CD4-positive, alpha-beta T cell treated with Interleukin-12 subunit alpha and Interleukin-12 subunit beta, for 1 hour (primary cell): Measurements from ENCODE around the gene ANO6.
"Not testable (repeated sequence)": the region's sequence is repeated elsewhere in the genome, so short reads cannot be mapped to it uniquely, and the experiment has no call there.

ENCODE experiments used
- DNase-seq: peaks from one replicate; pipeline ENCODE4 v3.0.0-alpha.2; 2020

ANO6 gene, protein sequence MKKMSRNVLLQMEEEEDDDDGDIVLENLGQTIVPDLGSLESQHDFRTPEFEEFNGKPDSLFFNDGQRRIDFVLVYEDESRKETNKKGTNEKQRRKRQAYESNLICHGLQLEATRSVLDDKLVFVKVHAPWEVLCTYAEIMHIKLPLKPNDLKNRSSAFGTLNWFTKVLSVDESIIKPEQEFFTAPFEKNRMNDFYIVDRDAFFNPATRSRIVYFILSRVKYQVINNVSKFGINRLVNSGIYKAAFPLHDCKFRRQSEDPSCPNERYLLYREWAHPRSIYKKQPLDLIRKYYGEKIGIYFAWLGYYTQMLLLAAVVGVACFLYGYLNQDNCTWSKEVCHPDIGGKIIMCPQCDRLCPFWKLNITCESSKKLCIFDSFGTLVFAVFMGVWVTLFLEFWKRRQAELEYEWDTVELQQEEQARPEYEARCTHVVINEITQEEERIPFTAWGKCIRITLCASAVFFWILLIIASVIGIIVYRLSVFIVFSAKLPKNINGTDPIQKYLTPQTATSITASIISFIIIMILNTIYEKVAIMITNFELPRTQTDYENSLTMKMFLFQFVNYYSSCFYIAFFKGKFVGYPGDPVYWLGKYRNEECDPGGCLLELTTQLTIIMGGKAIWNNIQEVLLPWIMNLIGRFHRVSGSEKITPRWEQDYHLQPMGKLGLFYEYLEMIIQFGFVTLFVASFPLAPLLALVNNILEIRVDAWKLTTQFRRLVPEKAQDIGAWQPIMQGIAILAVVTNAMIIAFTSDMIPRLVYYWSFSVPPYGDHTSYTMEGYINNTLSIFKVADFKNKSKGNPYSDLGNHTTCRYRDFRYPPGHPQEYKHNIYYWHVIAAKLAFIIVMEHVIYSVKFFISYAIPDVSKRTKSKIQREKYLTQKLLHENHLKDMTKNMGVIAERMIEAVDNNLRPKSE

DNA sequence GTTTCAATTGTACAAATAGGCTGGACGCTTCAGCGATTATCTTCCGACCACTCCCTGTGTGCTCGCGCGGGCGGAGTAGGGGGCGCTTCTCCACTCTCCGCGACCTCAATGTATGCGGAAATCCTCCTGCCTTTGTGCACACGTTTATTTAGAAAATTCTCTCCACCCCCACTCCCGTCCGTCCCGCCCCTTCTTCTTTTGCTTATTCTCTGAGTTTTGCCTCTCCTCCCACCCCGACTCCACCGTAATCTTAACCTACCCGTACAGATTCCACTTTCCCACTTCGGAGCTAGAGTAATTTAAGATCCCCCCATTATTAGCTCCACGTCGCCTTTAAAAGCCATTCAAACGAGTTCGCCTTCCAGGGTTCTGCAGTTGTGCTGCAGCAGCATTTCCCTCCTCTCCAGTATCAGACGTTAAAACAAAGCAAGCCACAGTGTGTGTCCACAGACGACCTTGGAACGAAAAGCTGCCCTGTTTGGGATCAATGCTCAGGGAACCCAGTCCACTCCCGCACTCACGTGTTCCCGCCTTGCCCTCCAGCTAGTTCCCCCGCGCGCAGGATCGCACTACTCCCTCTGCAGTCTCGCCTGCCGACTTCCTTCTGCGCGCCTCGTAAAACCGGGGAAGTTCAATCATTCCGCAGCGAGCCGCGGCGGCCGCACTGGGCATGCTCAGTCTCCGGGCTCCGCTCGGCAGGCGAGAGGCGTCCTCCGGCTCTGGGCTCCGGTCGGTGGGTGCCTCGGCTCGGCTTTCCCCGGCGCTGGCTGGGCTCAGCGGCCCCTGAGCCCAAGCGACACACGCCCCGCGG lies at the start of gene ANO6:
Gene ANO6, plus strand, starts transcription at position 677 of the 811 bp plus-strand sequence. CDS start 227 bp downstream, outside the sequence.
- peak; percentile 78 for DNase-seq

DNA sequence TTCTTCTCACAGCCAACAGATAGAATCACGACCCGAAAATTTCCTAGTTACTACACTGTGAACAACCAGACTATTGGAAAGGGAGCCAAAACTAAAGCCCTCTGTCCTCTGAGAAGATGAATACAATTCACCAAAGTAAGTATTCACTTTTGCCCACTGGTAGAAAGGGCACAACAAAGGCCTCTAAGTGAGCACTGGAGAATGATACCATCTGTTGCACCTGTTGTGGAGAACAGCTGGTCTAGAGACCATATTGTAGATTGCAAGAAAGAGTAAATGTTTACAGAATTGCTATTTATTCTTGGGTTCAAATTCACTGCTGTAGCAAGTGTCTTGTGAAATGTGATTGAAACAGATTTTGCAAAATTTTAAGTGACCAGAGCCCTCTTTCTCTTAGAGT lies 46.9 kb upstream of the ANO6 start:
- DNase-seq = no peak

DNA sequence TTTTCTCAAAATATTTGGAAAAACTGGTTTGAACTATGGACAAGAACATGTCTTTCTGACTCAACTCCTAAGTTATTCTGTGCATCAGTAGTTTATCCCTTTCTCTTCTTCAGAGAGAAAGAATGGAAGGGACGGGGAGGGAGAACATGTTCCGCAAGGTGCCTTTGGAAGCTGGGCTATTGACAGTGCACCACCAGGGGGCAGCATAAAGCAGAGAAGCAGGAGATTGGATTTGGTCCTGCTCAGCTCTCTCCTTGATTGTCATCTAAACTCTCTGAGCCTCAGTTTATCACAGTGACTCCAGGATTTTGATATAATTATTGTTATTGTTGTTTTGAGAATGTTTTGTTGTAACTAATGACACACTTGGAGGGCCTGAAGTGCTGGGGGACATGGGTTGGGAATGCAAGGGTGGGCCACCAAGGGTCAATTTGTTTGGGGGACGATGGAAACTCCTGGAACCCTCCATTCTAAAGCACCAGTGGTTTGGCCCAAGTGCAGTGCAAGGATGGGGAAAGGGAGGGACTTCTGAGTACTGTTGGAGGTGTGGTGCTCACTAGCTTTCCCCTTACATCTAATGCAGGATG lies 45.3 kb upstream of the ANO6 start:
- DNase-seq = peak; percentile 72

DNA sequence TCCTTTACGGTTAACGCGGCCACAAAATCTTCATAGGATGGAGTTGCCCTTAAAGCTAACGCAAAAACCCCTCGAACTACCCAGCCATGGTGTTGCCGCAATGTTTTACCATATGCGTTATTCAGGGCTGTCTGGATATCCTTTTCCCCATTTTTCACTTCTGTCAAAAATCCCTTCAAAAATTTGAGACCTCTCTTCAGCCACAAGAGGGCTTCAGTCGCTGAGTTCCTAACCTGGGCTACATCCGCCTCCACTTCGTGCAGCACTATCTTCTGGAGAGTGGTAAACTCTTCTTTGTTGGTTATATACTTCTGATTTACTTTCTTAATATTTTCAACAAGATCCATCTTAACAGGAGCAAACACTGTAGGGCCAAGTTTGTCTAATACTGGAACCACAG lies 42.6 kb upstream of the ANO6 start:
- not testable (repeated sequence) for DNase-seq

DNA sequence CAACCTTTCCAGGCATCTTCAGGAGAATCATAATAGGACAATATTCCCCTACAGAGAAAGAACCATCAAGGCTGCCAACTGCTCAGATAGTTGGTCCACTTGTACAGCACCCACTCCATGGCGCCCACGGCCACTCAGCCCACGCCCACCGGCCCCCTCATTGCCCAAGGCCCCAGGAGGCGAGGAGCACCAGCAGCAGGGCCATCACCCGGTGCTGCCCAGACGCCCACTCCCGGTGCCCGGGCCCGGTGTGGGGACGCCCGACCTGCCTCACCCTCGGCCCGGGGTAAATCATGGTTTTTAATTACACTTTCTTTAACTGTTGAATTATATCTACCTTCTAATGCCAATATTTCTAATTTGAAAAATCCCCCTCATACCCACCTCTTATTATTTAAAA lies 41.3 kb upstream of the ANO6 start:
- DNase-seq = no peak

DNA sequence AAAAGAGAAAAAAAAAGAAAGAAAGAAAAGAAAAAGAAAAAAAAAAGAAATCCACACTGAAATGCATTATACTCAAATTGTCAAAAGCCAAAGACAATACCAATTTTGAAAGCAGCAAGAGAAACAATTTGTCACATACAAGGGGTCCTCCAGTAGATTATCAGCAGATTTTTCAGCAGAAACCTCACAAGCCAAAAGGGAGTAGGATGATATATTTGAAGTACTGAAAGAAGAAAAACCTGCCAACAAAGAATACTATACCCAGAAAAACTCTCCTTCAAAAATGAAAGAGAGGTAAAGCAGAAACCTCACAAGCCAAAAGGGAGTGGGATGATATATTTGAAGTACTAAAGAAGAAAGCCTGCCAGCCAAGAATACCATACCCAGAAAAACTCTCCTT lies 37.1 kb upstream of the ANO6 start:
- no peak for DNase-seq

DNA sequence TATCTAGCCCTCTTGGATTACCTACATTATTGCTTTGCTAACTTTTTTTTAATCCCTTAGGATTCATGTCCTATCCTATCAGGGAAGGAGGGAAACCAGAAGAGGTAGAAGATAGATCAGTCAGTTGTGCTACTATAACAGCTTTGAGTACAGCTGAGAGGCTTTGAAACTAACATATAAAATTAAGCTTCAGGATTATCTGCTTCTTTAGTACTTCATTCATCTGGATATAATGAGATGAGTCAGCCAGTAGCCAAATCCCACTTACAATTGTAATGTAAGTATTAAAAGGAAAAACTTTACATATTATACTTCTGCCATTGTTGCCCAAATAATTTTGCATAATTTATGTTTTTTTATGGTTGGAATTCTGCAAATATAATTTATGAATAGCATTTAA lies 33.4 kb upstream of the ANO6 start:
- DNase-seq = no peak

DNA sequence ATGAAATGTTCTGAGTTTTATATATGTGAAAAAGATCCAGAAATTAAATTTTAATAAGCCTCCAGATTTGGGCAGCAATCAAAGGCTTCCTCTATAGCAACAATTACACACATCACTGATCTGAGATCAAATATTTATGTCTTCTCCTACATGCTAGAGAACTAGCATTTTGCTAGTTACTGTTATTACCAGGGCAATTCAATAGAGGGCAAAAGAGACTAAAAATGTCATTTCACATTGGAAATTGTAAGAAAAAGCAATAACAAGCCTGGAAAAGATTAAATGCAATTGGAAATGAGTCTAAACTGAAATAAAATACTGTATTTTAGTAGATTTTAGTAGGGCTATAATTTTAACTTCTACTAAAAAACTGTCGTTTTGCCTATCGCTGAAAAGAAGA lies 32.6 kb upstream of the ANO6 start:
- DNase-seq = no peak

DNA sequence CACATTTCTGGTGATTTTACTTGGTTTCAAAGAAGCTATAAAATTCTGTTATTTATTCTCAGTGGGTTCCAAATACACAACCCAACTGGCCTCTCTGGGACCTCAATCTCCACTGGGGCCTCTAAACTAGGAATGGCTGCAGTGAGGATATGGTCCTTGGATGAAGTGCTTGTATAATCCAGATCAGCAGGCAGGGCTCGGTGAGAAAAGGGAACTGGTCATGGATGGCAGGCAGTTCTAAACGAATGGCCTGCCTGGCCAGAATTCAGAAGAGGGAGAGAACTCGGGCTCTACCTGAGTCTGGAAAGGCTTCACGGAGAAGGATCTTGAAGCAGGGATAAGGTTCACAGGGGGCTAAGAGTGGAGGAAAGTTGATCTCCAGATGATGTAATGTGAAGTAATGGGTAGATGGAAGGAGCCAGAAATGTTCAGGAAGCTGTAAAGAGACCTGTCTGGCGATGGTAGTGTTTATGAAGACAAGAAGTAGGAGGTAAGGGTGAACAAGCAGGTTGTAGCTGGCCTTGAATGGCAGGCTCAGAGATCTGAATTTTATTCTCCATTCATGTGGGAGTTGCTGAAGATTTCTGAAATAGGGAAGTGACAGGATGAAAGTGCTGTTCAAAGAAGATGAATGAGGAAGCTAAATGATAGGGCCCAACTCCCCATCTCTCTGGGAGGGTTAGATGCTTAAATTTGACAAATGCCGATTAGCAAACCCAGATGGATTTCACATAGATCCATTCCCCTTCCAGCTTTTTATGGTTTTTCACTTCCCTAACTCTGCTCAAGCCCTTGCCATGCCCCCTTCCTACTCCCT lies 31.5 kb upstream of the ANO6 start:
- no peak for DNase-seq

DNA sequence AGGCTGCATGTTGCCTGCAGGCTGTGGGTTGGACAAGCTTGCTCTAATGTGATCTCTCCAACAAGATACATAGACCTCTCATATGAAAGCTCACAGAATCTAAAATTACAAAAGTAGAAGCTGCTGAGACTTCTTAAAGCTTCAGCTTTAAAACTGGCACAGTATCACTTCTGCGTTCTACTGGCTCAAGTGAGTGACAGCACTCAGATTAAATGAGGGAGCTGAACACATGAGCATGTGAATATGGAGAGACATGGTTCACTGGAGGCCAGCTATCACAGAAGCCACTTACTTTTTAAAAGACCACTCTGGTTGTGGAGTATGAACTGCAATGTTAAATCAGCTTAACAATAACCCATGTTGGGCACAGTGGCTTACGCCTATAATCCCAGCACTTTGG lies 29.1 kb upstream of the ANO6 start:
- no peak for DNase-seq

DNA sequence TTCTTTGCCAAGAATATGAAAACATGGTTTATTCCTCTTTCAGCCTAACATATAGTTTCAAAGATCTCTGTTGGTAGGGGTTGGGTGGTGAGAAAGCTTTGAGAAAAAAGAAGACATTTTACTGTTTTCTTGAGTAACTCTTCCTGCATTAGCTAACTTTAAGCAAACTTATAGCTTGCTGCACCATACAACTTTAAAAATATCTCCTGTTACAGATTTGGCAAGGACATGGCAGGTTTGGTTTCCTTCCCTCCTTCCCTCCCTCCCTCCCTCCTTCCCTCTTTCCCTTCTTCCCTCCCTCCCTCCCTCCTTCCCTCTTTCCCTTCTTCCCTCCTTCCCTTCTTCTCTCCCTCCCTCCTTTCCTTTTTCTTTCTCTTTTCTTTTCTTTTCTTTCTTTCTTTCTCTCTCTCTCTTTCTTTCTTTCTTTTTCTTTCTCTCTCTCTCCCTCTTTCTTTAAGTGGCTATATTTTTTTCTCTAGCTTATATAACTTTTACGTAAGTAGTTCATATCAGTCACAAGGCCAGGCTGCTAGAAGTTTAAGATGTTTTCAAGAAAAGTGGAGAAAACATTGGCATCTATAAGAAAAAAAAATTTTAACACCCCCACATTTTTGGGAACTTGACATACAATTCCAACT lies 26.0 kb upstream of the ANO6 start:
- no peak for DNase-seq

DNA sequence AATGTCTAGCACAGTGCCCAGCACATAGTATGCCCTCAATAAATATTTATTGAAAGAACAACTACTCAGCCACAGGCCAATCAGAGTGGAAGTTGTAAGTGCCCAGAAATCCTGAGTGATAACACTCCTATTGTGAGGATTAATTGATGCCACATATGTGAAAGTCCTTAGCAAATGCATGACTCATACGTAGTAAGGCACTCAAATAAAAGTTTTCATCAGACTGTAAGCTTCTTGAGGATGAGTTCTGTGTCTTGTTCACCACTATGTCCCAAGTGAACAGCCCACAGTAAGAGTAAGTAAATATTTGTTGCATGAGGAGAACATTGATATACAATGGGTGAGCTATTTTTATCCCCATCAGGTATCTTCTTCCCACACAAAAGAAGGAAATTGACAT lies 24.7 kb upstream of the ANO6 start:
- no peak for DNase-seq

DNA sequence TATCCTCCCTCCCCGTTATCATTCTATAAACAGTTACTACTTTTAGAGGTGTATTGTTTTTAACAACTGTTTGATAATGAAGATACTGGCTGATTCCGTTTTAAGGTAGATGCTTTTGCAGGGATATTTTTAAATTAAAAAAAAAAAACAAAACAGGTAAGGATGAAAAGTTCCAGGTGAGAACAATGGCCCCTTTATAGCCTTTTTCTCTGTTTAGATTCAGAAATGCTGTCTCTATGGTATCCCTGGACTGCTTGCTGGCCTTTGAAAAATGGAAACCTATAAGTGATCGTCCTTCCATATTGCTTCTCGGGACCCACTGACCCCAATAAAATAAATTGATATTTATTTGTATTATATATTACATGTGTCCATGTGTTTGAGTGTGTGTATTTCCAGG lies 23.2 kb upstream of the ANO6 start:
- DNase-seq = no peak

DNA sequence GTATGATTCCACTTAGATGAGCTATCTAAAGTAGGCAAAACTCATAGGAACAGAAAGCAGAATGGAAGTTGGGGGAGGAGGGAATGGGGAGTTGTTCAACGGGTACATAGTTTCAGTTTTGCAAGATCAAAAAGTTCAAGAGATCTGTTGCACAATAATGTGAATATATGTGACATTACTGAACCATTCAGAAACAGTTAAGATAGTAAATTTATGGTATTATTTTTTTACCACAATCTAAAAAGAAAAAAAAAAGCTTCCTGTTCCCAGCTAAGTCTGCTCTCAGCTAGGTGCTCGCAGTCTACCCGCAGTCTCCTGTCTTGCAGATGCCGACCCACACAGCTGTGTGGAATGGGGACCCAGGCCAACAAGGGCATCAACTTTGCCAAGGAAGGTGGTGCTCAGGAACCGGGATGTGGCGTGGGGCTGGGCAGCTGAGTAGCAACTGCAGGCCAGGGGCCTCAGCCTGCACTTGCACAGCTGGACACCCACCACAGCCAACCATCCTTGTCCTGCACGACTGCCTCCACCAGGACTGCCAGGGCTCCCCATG lies 15.3 kb upstream of the ANO6 start:
- no peak for DNase-seq

DNA sequence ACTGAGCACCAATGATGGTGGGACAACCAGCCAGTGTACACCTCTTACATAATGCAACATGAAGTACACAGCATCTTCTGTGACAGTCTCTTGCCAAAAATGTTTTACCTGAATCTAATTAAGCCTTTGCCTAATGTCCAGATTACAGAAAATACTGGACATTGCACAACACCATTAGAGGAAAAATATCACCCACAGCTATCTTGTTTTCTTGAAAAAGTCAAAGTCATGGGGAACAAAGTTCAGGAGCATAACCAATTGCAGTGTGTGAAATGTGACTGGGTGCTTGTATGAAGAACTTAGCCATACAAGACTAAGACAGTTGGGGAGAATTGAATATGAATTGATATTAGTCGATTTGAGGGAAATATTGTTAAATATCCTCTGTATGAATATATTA lies 12.1 kb upstream of the ANO6 start:
- no peak for DNase-seq

DNA sequence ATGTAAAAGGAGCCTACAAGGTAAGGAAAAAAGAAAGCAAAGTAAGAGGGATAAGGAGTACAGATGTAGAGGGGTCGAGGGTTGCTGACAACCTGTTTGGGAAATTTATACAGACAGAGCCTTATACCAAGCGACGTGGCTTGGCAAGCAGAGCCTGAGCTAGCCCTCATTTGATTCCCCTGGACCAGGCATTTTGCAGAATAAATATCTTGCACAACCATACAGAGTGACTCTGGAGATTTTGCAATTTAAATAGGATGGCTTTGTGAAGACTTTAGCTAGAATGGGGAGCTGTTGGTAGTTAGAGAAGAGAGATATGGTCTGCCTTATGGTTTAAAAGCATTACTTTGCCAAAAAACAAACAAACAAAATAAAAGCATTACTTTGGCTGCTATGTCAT lies 11.1 kb upstream of the ANO6 start:
- no peak for DNase-seq

DNA sequence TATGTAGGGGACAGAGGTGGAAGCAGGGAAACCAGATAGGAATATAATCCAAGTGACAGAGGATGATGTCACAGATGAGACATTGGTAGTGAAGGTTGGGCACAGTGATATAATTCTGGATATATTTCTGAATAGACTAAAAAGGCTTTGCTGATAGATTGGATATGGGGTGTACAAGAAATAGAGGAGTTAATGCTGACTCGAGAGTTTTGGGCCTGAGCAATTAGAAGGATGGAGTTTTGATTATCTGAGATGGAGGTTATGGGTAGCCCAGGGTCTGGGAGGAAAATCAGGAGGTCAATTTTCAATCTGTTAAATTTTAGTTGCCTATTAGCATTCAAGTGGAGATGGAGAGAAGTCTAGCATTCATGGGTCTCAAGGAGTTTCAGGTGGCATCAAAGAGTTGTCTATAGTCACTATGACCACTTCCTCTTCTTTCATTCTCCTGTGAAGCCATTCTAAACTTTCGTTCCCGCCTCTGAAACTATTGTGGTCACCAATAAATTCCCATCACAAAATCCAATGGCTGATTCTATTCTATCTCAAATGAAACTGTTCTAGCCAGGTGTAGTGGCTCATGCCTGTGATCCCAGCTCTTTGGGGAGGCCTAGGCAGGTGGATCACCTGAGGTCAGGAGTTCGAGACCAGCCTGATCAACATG lies 10.6 kb upstream of the ANO6 start:
- DNase-seq = no peak

DNA sequence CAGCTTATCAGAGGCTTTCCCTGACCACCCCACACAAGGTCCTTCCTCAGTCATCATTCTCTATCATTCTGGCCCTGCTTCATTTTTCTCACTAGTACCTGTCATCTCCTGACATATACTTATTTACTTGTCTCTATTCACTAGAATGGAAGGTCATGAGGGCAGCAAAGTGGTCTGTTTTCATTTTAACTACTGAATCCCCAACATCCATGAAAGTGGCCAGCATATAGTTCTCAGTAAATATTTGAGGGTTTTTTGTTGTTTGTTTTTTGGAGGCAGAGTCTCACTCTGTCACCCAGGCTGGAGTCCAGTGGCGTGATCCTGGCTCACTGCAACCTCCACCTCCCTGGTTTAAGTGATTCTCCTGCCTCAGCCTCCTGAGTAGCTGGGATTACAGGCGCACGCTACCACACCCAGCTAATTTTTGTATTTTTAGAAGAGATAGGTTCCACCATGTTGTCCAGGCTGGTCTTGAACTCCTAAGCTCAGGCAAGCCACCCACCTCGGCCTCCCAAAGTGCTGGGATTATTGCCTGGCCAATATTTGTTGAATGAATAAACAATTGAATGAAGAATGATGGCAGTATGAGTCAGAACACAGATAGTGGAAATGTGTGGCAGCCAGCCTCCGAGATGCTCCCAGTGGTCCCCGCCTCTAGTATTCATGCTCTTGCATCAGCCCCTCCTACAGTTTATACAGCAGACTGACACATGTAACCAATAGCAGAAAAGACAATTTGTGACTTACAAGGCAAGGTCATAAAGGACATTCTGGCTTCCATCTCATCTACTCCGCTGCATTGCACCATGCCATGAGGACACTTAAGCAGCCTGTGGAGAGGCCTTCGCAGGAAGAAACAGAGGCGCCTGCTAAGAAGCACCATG lies 7.0 kb upstream of the ANO6 start:
- no peak for DNase-seq

DNA sequence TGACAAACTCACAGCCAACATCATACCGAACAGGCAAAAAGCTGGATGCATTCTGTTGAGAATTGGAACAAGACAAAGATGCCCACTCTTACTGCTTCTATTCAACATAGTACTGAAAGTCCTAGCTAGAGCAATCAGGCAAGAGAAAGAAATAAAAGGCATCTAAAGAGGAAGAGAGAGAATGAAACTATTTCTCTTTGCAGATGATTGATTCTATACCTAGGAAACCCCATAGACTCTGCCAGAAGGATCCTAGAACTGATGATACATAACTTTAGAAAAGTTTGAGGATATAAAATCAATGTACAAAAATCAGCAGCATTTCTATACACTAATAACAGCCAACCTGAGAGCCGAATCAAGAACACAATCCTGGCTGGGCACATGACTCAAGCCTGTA lies 6.1 kb upstream of the ANO6 start:
- DNase-seq = no peak

DNA sequence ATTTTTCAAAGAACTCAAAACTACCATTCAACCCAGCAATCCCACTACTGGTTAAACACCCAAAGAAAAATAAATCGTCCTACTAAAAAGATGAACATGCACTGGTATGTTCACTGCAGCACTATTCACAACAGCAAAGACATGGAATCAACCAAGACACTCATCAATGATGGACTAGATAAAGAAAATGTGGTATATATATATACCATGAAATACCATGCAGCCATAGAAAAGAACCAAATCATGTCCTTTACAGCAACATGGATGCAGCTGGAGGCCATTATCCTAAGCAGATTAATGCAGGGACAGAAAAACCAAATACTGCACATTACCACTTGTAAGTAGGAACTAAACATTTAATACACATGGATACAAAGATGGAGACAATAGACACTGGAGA lies 3.8 kb upstream of the ANO6 start:
- DNase-seq = no peak
